ENCODE measurements around the gene ZSCAN10. TPM values are rescaled to one million over a fixed set of nuclear protein-coding genes. Genes with fewer than 3 reads are reported as not detected.

Gene ZSCAN10
- total and polyA plus RNA-seq, 9 of the 15 experiments (the other 6 are each of a cell fraction or from before 2014, with no cell fraction given), result 0.22 TPM; not detected in 8

DNA sequence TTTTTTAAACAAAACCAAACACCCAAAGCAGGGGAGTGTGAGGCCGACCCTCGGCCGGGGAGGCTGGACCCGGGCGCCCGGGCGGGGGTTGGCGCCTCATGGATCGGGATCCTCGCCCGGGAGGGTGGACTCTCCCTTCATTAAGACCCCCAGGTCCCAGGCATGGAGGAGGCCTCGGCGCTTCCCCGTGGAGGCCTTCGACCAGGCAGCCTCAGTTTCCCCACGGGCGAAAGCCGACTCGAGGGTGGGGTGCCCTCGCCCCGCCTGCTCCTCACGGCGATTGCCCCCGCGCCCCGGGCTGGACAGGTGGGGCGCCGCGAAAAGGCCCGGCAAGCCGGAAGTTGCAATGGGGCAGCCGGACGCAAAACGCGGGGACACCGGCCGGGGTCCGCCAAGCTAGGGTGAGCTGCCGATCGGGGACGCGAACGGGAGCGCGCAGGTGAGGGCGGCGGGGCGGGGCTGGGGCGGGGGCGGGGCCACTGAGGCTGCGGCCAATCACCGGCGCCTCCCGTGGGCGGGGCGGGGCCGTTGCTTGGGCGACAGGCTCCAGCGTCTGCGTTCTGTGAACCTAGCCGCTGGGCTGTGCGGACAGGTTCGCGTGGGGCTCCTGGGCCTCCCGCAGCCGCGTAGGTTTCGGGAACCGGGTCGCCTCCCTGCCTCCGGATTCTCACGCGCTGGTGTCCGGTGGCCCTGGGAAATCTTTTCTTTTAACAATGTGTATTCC lies 7.3 kb upstream of the ZSCAN10 start (continued):
- TF ChIP-seq, protein P1, sequence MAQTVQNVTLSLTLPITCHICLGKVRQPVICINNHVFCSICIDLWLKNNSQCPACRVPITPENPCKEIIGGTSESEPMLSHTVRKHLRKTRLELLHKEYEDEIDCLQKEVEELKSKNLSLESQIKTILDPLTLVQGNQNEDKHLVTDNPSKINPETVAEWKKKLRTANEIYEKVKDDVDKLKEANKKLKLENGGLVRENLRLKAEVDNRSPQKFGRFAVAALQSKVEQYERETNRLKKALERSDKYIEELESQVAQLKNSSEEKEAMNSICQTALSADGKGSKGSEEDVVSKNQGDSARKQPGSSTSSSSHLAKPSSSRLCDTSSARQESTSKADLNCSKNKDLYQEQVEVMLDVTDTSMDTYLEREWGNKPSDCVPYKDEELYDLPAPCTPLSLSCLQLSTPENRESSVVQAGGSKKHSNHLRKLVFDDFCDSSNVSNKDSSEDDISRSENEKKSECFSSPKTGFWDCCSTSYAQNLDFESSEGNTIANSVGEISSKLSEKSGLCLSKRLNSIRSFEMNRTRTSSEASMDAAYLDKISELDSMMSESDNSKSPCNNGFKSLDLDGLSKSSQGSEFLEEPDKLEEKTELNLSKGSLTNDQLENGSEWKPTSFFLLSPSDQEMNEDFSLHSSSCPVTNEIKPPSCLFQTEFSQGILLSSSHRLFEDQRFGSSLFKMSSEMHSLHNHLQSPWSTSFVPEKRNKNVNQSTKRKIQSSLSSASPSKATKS (CRISPR knock-in tag; IDR thresholded peaks at IDR 0.05), result no peak
- TF ChIP-seq, protein P2, sequence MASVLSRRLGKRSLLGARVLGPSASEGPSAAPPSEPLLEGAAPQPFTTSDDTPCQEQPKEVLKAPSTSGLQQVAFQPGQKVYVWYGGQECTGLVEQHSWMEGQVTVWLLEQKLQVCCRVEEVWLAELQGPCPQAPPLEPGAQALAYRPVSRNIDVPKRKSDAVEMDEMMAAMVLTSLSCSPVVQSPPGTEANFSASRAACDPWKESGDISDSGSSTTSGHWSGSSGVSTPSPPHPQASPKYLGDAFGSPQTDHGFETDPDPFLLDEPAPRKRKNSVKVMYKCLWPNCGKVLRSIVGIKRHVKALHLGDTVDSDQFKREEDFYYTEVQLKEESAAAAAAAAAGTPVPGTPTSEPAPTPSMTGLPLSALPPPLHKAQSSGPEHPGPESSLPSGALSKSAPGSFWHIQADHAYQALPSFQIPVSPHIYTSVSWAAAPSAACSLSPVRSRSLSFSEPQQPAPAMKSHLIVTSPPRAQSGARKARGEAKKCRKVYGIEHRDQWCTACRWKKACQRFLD (CRISPR knock-in tag; IDR thresholded peaks at IDR 0.05), result no peak; the same call in 1 of the 2 replicates
- TF ChIP-seq PPARD (CRISPR knock-in tag; IDR thresholded peaks at IDR 0.05), result no peak
- TF ChIP-seq, protein P3, sequence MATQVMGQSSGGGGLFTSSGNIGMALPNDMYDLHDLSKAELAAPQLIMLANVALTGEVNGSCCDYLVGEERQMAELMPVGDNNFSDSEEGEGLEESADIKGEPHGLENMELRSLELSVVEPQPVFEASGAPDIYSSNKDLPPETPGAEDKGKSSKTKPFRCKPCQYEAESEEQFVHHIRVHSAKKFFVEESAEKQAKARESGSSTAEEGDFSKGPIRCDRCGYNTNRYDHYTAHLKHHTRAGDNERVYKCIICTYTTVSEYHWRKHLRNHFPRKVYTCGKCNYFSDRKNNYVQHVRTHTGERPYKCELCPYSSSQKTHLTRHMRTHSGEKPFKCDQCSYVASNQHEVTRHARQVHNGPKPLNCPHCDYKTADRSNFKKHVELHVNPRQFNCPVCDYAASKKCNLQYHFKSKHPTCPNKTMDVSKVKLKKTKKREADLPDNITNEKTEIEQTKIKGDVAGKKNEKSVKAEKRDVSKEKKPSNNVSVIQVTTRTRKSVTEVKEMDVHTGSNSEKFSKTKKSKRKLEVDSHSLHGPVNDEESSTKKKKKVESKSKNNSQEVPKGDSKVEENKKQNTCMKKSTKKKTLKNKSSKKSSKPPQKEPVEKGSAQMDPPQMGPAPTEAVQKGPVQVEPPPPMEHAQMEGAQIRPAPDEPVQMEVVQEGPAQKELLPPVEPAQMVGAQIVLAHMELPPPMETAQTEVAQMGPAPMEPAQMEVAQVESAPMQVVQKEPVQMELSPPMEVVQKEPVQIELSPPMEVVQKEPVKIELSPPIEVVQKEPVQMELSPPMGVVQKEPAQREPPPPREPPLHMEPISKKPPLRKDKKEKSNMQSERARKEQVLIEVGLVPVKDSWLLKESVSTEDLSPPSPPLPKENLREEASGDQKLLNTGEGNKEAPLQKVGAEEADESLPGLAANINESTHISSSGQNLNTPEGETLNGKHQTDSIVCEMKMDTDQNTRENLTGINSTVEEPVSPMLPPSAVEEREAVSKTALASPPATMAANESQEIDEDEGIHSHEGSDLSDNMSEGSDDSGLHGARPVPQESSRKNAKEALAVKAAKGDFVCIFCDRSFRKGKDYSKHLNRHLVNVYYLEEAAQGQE (IDR thresholded peaks at IDR 0.05; ENCODE audit: borderline replicate concordance), result no peak
- TF ChIP-seq, protein P3 (CRISPR knock-in tag; IDR thresholded peaks at IDR 0.05; ENCODE audit: low read depth), result peak; percentile 52; the same call in 1 of the 2 replicates
- no peak for TF ChIP-seq CBX8 (IDR thresholded peaks at IDR 0.05; ENCODE audit: borderline replicate concordance, extremely low read depth, low read depth, low read length, poor library complexity, severe bottlenecking)
- TF ChIP-seq ZNF511 (CRISPR knock-in tag; IDR thresholded peaks at IDR 0.05), result peak; percentile 63; the same call in 1 of the 2 replicates
- peak; percentile 90 for TF ChIP-seq ERF (CRISPR knock-in tag; IDR thresholded peaks at IDR 0.05)
- TF ChIP-seq OTX1 (CRISPR knock-in tag; IDR thresholded peaks at IDR 0.05), result peak; percentile 68; the same call in 1 of the 2 replicates
- no peak; the same call in 1 of the 2 replicates for TF ChIP-seq ZNF197 (CRISPR knock-in tag; IDR thresholded peaks at IDR 0.05; ENCODE audit: low read depth)
- TF ChIP-seq, protein P4, sequence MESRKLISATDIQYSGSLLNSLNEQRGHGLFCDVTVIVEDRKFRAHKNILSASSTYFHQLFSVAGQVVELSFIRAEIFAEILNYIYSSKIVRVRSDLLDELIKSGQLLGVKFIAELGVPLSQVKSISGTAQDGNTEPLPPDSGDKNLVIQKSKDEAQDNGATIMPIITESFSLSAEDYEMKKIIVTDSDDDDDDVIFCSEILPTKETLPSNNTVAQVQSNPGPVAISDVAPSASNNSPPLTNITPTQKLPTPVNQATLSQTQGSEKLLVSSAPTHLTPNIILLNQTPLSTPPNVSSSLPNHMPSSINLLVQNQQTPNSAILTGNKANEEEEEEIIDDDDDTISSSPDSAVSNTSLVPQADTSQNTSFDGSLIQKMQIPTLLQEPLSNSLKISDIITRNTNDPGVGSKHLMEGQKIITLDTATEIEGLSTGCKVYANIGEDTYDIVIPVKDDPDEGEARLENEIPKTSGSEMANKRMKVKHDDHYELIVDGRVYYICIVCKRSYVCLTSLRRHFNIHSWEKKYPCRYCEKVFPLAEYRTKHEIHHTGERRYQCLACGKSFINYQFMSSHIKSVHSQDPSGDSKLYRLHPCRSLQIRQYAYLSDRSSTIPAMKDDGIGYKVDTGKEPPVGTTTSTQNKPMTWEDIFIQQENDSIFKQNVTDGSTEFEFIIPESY (CRISPR knock-in tag; IDR thresholded peaks at IDR 0.05), result no peak
